Activated T-cell treated with anti-CD3 and anti-CD28 coated beads, Interleukin-2, amount 50 U/mL, for 72 hours (primary cell): ENCODE measurements around the gene LRRC51. TPM values are rescaled to one million over a fixed set of nuclear protein-coding genes. Genes with fewer than 3 reads are reported as not detected.

Experiments
- ATAC-seq, 2 donors: fragments of 150-1000 bp; cut with Tn5 transposase; replicated peaks in 1 of 2; 2 replicates each; pipeline ENCODE4 v1.10.0; 2021; ENCODE audit warnings: moderate library complexity in 2 of 2, mild to moderate bottlenecking in 1 of 2
- DNase-seq, 2 donors: peaks; one replicate each; pipeline ENCODE4 v3.0.0; 2021 to 2022; ENCODE audit warnings: mixed read lengths in 1 of 2
- H3K27ac Mint-ChIP-seq: one replicate; pipeline ENCODE4 v1.8.0; 2022; ENCODE audit warnings: mild to moderate bottlenecking, moderate library complexity, mixed read lengths
- H3K27me3 Mint-ChIP-seq: one replicate; pipeline ENCODE4 v1.8.0; 2022; ENCODE audit warnings: low read depth, mixed read lengths
- H3K36me3 Mint-ChIP-seq, 2 donors: one replicate each; pipeline ENCODE4 v1.8.0; 2022; ENCODE audit warnings: mixed read lengths in 2 of 2, mild to moderate bottlenecking in 1 of 2; ENCODE audit not compliant: insufficient read depth in 2 of 2
- H3K4me1 Mint-ChIP-seq: one replicate; pipeline ENCODE4 v1.8.0; 2022; ENCODE audit warnings: low read depth, mixed read lengths
- H3K4me3 Mint-ChIP-seq, 2 donors: one replicate each; pipeline ENCODE4 v1.8.0; 2022; ENCODE audit warnings: mild to moderate bottlenecking in 2 of 2, mixed read lengths in 2 of 2, moderate library complexity in 2 of 2
- H3K9me3 Mint-ChIP-seq, 2 donors: one replicate each; pipeline ENCODE4 v1.8.0; 2022; ENCODE audit warnings: mixed read lengths in 2 of 2
- total RNA-seq, 2 donors: library from RNA; stranded (reverse); gene quantifications; one replicate each; pipeline ENCODE4 v1.2.3, GENCODE V29; 2022

LRRC51 gene
- total RNA-seq, 2 donors from 2014 or later: 4.6 to 6.3 TPM

GRCh38 chr11:72079819-72080325 lies 778 bp upstream of the LRRC51 start:
- DNase-seq (no peak), ATAC-seq (peak; percentile 45 to 52)
- Mint-ChIP-seq H3K27ac (peak overlapping the region; percentile 89), H3K4me1 (peaks cover 36% of the 10 kb centered on the region), H3K4me3 (peak overlapping the region; percentile 99), H3K9me3 (no peaks in the 10 kb centered on the region), H3K27me3 (no peaks in the 10 kb centered on the region), H3K36me3 (peaks cover 1 to 2% of the 10 kb centered on the region in 2 donors)

- Mint-ChIP-seq H3K4me1 (peaks cover 37% of the 10 kb centered on the region), H3K9me3 (no peaks in the 10 kb centered on the region), H3K36me3 (peaks cover 0 to 3% of the 10 kb centered on the region in 2 donors), H3K27me3 (no peaks in the 10 kb centered on the region), H3K27ac (peak overlapping the region; percentile 89), H3K4me3 (peak overlapping the region; percentile 99)
- ATAC-seq (no peak), DNase-seq (no peak)
Observed at GRCh38 chr11:72081184-72081644, 564 bp downstream of the LRRC51 start.

GRCh38 chr11:72081821-72082453 lies 1.3 kb downstream of the LRRC51 start:
- H3K27ac Mint-ChIP-seq: peak overlapping the region; percentile 77
- ATAC-seq (no peak), DNase-seq (no peak)
- no peaks in the 10 kb centered on the region for H3K27me3 Mint-ChIP-seq
- H3K36me3 Mint-ChIP-seq: peaks cover 0 to 3% of the 10 kb centered on the region in 2 donors
- H3K4me1 Mint-ChIP-seq: peaks cover 36% of the 10 kb centered on the region
- peak overlapping the region; percentile 99 for H3K4me3 Mint-ChIP-seq
- H3K9me3 Mint-ChIP-seq: no peaks in the 10 kb centered on the region

DNA sequence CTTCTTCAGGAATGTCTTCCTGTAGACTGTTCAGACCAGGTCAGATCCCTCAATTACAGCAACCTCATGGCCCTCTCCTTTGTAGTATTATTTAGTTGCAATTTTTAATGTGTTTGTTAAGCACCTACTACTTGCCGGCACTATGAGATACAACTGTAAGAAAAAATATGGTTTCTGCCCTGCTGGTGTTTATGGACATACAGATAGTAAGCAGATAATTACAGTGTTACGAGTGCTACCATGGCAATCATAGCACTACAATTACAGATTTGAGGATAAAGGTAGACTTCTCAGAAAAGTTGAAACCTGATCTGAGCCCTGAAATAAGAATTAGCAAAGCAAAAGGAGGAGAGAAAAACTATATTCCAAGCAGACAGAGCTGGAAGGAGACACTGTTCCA lies 2.8 kb downstream of the LRRC51 start:
- DNase-seq: no peak
- H3K27ac Mint-ChIP-seq: no peak overlapping the region
- H3K36me3 Mint-ChIP-seq: peaks cover 0 to 3% of the 10 kb centered on the region in 2 donors
- H3K4me1 Mint-ChIP-seq: peaks cover 27% of the 10 kb centered on the region
- H3K4me3 Mint-ChIP-seq: no peak overlapping the region
- no peaks in the 10 kb centered on the region for H3K27me3 Mint-ChIP-seq
- no peak for ATAC-seq
- H3K9me3 Mint-ChIP-seq: no peaks in the 10 kb centered on the region

DNA sequence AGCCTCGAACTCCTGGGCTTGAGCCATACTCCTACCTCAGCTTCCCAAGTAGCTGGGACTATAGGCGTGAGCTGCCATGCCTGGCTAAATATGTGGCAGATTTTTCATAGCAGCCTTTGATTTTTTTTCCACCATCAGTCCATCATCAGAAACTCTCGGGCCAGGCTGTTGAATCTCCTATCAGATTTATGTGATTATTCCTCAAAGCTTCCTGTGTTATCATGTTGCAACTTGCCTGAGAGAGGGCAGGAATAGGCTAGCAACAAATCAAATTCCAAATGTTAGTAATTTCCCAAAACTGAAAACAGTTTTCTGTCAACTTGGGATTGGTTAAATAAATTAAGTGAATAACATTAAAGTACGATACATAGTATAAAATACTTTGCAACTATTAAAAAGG lies 3.4 kb downstream of the LRRC51 start:
- Mint-ChIP-seq H3K27ac (no peak overlapping the region), H3K36me3 (peaks cover 0 to 3% of the 10 kb centered on the region in 2 donors), H3K4me1 (peaks cover 26% of the 10 kb centered on the region), H3K9me3 (no peaks in the 10 kb centered on the region), H3K27me3 (no peaks in the 10 kb centered on the region), H3K4me3 (no peak overlapping the region)
- no peak for ATAC-seq
- DNase-seq: no peak

- Mint-ChIP-seq H3K27ac (no peak overlapping the region), H3K27me3 (no peaks in the 10 kb centered on the region), H3K4me1 (peaks cover 28% of the 10 kb centered on the region), H3K4me3 (no peak overlapping the region), H3K9me3 (no peaks in the 10 kb centered on the region), H3K36me3 (peaks cover 0 to 3% of the 10 kb centered on the region in 2 donors)
- no peak for ATAC-seq
- no peak for DNase-seq
Observed at GRCh38 chr11:72084965-72085364, 4.3 kb downstream of the LRRC51 start.

- H3K9me3 Mint-ChIP-seq: no peaks in the 10 kb centered on the region
- peaks cover 24% of the 10 kb centered on the region for H3K4me1 Mint-ChIP-seq
- peaks cover 0 to 3% of the 10 kb centered on the region in 2 donors for H3K36me3 Mint-ChIP-seq
- DNase-seq (no peak), ATAC-seq (peak in 1 of 2 donors; percentile 20)
- no peaks in the 10 kb centered on the region for H3K27me3 Mint-ChIP-seq
- H3K27ac Mint-ChIP-seq: peak overlapping the region; percentile 36
- H3K4me3 Mint-ChIP-seq: peak overlapping the region in 1 of 2 donors; percentile 12
Observed at GRCh38 chr11:72085621-72086351, 5.1 kb downstream of the LRRC51 start.

DNA sequence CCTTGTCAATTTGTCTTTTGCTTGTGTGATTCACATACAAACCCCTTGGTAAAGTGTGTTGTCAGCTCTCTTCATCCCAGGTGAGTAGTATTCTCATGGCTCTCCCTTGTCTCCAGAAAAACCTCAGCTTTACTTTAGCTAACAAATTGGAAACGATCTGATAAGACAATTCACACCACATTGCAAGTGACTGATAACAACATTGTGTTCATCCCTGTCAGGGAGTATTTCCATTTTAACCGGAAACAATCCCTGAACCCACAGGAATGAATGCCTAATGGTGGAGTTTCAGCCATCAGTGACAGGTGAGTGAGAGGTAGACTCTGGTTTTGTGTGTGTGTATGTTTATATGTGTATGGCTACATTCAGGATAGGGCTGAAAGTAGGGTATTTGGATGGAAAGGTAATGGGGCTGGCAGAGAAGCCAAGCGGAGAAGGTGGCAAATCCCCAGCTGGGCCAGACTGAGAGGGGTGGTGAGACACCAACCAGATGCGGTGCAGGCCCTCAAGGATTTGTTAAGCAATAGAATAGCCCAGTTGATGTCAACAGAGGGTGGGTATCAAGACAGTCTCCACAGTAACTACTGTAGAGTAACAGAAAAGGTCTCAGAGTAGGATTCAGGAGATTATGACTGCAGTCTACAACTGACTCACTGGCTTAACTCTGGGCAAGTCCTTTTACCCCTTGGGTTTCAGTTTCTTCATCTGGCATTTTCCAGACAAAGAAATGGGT lies 7.6 kb downstream of the LRRC51 start:
- H3K4me3 Mint-ChIP-seq: no peak overlapping the region

GRCh38 chr11:72091292-72091691 lies 10.6 kb downstream of the LRRC51 start:
- H3K36me3 Mint-ChIP-seq: no peaks in the 10 kb centered on the region
- no peaks in the 10 kb centered on the region for H3K9me3 Mint-ChIP-seq
- DNase-seq (peak; percentile 58 to 70), ATAC-seq (peak; percentile 78 to 86)
- H3K27me3 Mint-ChIP-seq: no peaks in the 10 kb centered on the region
- peaks cover 6% of the 10 kb centered on the region for H3K4me1 Mint-ChIP-seq
- H3K4me3 Mint-ChIP-seq: no peak overlapping the region
- no peak overlapping the region for H3K27ac Mint-ChIP-seq

More for the DNA sequence above, 7.6 kb downstream of the LRRC51 start:
- Mint-ChIP-seq H3K4me1 (peaks cover 13% of the 10 kb centered on the region), H3K36me3 (peaks cover 0 to 3% of the 10 kb centered on the region in 2 donors), H3K27me3 (no peaks in the 10 kb centered on the region), H3K9me3 (no peaks in the 10 kb centered on the region), H3K27ac (peak overlapping the region; percentile 43)
- ATAC-seq: peak; percentile 42 to 75
- DNase-seq: no peak

GRCh38 chr11:72098741-72099140 lies 18.1 kb downstream of the LRRC51 start:
- peaks cover 32% of the 10 kb centered on the region for H3K4me1 Mint-ChIP-seq
- H3K27ac Mint-ChIP-seq: peak overlapping the region; percentile 45
- no peaks in the 10 kb centered on the region for H3K27me3 Mint-ChIP-seq
- H3K9me3 Mint-ChIP-seq: no peaks in the 10 kb centered on the region
- H3K36me3 Mint-ChIP-seq: peaks cover 4 to 8% of the 10 kb centered on the region in 2 donors
- DNase-seq (no peak), ATAC-seq (no peak)
- H3K4me3 Mint-ChIP-seq: no peak overlapping the region

DNA sequence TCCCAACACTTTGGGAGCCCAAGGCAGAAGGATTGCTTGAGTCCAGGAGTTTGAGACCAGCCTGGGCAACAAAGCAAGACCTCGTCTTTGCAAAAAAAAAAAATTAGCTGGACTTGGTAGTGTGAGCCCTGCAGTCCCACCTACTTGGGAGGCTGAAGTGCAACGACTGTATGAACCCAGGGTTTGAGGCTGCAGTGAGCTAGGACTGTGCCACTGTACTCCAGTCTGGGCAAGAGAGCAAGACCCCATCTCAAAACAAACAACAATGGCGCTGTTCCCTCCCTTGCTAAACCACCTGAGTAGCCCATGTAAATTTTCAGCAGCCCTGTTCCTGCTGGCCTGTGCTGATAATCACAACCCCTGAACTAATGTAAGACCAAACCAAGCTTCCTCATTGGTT lies 19.4 kb downstream of the LRRC51 start:
- no peak overlapping the region for H3K27ac Mint-ChIP-seq
- ATAC-seq (no peak), DNase-seq (no peak)
- peaks cover 4 to 8% of the 10 kb centered on the region in 2 donors for H3K36me3 Mint-ChIP-seq
- H3K4me1 Mint-ChIP-seq: peaks cover 39% of the 10 kb centered on the region
- peaks cover 0 to 3% of the 10 kb centered on the region in 2 donors for H3K9me3 Mint-ChIP-seq
- no peak overlapping the region for H3K4me3 Mint-ChIP-seq
- H3K27me3 Mint-ChIP-seq: no peaks in the 10 kb centered on the region

DNA sequence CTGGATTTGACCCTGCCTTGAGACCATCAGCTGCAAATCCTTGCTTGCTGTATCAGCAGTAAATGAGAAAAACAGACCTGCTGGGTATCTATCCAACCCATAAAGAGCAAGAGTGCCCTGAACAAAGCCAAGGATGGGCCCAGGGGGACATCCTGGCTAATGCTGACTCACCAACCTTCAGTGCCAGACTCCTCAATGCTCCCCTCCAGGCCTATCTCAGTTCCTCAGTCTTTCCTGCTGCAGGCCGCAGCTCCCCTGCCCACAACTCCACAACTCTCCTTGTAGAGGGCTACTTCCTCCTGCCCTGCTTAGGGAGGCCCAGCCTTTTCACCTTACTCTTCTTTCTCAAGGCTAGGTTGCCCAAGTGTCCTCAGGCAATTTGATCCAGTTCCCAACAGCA lies 19.8 kb downstream of the LRRC51 start:
- H3K27me3 Mint-ChIP-seq: no peaks in the 10 kb centered on the region
- peak overlapping the region in 1 of 2 donors; percentile 93 for H3K4me3 Mint-ChIP-seq
- H3K27ac Mint-ChIP-seq: peak overlapping the region; percentile 97
- DNase-seq (no peak), ATAC-seq (no peak)
- H3K36me3 Mint-ChIP-seq: peaks cover 4 to 8% of the 10 kb centered on the region in 2 donors
- peaks cover 0 to 3% of the 10 kb centered on the region in 2 donors for H3K9me3 Mint-ChIP-seq
- peaks cover 39% of the 10 kb centered on the region for H3K4me1 Mint-ChIP-seq

GRCh38 chr11:72102162-72102561 lies 21.5 kb downstream of the LRRC51 start:
- ATAC-seq: no peak
- H3K9me3 Mint-ChIP-seq: peaks cover 0 to 3% of the 10 kb centered on the region in 2 donors

More at GRCh38 chr11:72102162-72102561, 21.5 kb downstream of the LRRC51 start:
- no peaks in the 10 kb centered on the region for H3K27me3 Mint-ChIP-seq
- peaks cover 39% of the 10 kb centered on the region for H3K4me1 Mint-ChIP-seq
- H3K36me3 Mint-ChIP-seq: peaks cover 4 to 8% of the 10 kb centered on the region in 2 donors
- peak overlapping the region; percentile 93 to 96 for H3K4me3 Mint-ChIP-seq
- no peak for DNase-seq
- H3K27ac Mint-ChIP-seq: peak overlapping the region; percentile 97
